Thyroid gland (tissue), 4 donors: ENCODE results near the gene BRS3. TPM values are rescaled to one million over a fixed set of nuclear protein-coding genes. Genes with fewer than 3 reads are reported as not detected.
A peak's percentile ranks its signal among the peaks of the same experiment; 100 is the strongest.

Experiments used
- DNase-seq, 2 donors: peaks; one replicate each; pipeline ENCODE4 v3.0.0-alpha.2; 2019
- H3K27ac ChIP-seq, 3 donors: fragments of 200-600 bp; sonication (generic); 1 replicate in 2 of 3; 2 replicates in 1 of 3; pipeline ENCODE4 v1.5.1; 2016 to 2019; ENCODE audit warnings: mild to moderate bottlenecking in 1 of 3, moderate library complexity in 1 of 3
- H3K27me3 ChIP-seq: fragments of 200-600 bp; sonication (generic); one replicate; pipeline ENCODE4 v1.5.1; 2019
- H3K36me3 ChIP-seq, 2 donors: fragments of 200-600 bp; sonication (generic); one replicate each; pipeline ENCODE4 v1.5.1; 2016 to 2019
- H3K4me1 ChIP-seq, 2 donors: fragments of 200-600 bp; sonication (generic); one replicate each; pipeline ENCODE4 v1.5.1; 2017 to 2019
- H3K4me3 ChIP-seq, 3 donors: fragments of 200-600 bp; sonication (generic); replicated peaks in 1 of 3; 1 replicate in 2 of 3; 2 replicates in 1 of 3; pipeline ENCODE4 v1.5.1; 2016; ENCODE audit warnings: mild to moderate bottlenecking in 1 of 3
- H3K9me3 ChIP-seq: fragments of 200-600 bp; sonication (generic); one replicate; pipeline ENCODE4 v1.5.1; 2017
- POLR2A ChIP-seq, 2 donors: fragments of 450-650 bp; IDR thresholded peaks; one replicate each; pipeline ENCODE4 v1.6.1; 2017; ENCODE audit warnings: antibody characterized with exemption in 2 of 2, mild to moderate bottlenecking in 2 of 2, moderate library complexity in 1 of 2
- WGBS, 2 donors: methylation state at CpG; one replicate each; pipeline ENCODE4 v1.1.5; 2017; 5-methylcytosine and 5-hydroxymethylcytosine counted together
- intact Hi-C: fragments of 100-400 bp; cut with DNase I; formaldehyde crosslinking; loops from one replicate; pipeline ENCODE4 v1.15.1; 2023
- total RNA-seq, 4 donors: library from RNA; depleted of rRNA; stranded (reverse); fragments of >200 nt; gene quantifications; one replicate each; pipeline ENCODE4 v1.2.3, GENCODE V29; 2016
- TF ChIP-seq, protein P1 (sequence below), 6 experiments: fragments of 200-600 bp in 3 of 6; fragments of 450-650 bp in 3 of 6; sonication (generic) in 3 of 6; IDR thresholded peaks; one replicate each; pipeline ENCODE4 v1.5.1; 2016 to 2019; ENCODE audit warnings: antibody characterized with exemption in 6 of 6, mild to moderate bottlenecking in 2 of 6, inconsistent platforms in 1 of 6, moderate library complexity in 1 of 6

BRS3 gene
- total RNA-seq, 4 donors from 2014 or later = not detected

DNA sequence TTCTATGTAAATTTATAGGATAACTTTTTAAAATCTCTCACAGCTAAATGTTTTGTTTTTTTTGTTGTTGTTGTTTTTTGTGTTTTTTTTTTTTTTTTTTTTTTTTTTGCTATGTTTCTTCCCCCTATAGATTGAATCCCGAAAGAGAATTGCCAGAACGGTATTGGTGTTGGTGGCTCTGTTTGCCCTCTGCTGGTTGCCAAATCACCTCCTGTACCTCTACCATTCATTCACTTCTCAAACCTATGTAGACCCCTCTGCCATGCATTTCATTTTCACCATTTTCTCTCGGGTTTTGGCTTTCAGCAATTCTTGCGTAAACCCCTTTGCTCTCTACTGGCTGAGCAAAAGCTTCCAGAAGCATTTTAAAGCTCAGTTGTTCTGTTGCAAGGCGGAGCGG is 4.1 kb downstream of the BRS3 start:
- Histone ChIP-seq H3K9me3 (no peaks in the 10 kb centered on the region), H3K27me3 (no peaks in the 10 kb centered on the region), H3K4me3 (no peak overlapping the region), H3K36me3 (no peaks in the 10 kb centered on the region), H3K27ac (no peak overlapping the region), H3K4me1 (peaks cover 0 to 3% of the 10 kb centered on the region in 2 donors)
- no peak for DNase-seq
- 67% methylated on average over 6 of the region's 6 CpGs for WGBS, 2 donors
- intact Hi-C loops = no loop called here
- TF ChIP-seq, protein P1, sequence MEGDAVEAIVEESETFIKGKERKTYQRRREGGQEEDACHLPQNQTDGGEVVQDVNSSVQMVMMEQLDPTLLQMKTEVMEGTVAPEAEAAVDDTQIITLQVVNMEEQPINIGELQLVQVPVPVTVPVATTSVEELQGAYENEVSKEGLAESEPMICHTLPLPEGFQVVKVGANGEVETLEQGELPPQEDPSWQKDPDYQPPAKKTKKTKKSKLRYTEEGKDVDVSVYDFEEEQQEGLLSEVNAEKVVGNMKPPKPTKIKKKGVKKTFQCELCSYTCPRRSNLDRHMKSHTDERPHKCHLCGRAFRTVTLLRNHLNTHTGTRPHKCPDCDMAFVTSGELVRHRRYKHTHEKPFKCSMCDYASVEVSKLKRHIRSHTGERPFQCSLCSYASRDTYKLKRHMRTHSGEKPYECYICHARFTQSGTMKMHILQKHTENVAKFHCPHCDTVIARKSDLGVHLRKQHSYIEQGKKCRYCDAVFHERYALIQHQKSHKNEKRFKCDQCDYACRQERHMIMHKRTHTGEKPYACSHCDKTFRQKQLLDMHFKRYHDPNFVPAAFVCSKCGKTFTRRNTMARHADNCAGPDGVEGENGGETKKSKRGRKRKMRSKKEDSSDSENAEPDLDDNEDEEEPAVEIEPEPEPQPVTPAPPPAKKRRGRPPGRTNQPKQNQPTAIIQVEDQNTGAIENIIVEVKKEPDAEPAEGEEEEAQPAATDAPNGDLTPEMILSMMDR (IDR thresholded peaks at IDR 0.05) = no peak
- TF ChIP-seq POLR2A (IDR thresholded peaks at IDR 0.05) = no peak

DNA sequence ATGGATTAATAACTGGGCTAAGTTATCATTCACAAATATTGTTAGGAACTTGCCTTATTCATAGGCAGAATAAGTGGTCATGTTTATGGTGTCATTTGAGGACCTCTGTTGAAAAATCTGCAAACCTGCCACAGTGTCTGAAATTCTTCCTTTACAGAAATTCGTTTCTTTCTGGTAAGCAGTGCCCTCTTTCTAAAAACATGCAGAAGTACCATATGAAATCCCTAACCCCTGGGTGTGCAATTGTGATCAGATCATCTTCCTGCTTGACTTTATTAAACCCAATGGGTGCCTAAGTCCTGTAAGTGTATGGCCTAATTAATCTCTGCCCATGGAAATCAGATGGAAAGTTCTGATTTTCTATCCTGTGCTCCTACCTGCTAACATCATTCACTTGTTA is 5.3 kb downstream of the BRS3 start:
- no peak for DNase-seq
- H3K27ac ChIP-seq = no peak overlapping the region
- peaks cover 0 to 3% of the 10 kb centered on the region in 2 donors for H3K4me1 ChIP-seq
- intact Hi-C loops = no loop called here
- TF ChIP-seq POLR2A (IDR thresholded peaks at IDR 0.05) = no peak
- TF ChIP-seq, protein P1 (IDR thresholded peaks at IDR 0.05) = peak in 1 of 6 experiments; percentile 22
- H3K9me3 ChIP-seq = no peaks in the 10 kb centered on the region
- no peaks in the 10 kb centered on the region for H3K27me3 ChIP-seq
- H3K36me3 ChIP-seq = no peaks in the 10 kb centered on the region
- H3K4me3 ChIP-seq = no peak overlapping the region
- 33 to 38% methylated on average over 1 of the region's 1 CpG for WGBS, 2 donors

GRCh38 chrX:136495043-136495442 is 7.3 kb downstream of the BRS3 start:
- no peak overlapping the region for H3K4me3 ChIP-seq
- WGBS, 2 donors = 84 to 85% methylated on average over 4 of the region's 4 CpGs
- intact Hi-C loops = no loop called here

DNA sequence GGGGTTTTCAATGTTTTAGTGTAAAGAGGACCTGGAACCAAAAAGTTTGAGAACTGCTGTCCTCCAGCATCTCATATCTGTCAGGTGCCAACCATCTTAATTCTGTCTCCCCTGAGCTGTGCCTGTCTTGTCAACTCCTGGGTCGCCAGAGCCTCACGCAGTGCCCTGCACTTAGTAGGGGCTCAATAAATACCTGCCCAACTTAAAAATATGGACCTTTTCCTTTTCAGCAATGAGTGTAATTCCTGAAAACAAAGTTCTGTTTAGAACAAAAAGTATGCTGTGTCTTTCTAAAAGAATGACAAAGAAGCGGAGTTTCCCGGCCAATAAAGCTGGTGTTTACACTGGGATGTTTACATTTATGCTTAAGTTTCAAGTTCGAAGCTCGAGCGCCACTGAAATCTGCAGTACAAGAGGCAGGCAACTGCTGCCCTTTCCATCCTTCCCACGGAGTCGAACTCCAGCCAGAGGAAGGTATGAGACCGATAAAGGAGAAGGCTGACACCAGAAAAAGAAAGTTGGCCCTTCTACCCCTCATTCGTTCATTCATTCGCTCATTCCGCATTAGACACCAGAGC is 8.5 kb downstream of the BRS3 start:
- no peak for TF ChIP-seq POLR2A (IDR thresholded peaks at IDR 0.05)
- TF ChIP-seq, protein P1 (IDR thresholded peaks at IDR 0.05) = no peak
- intact Hi-C loops = no loop called here
- DNase-seq = no peak
- H3K4me3 ChIP-seq = peak overlapping the region; percentile 23 to 70 (median 49)
- H3K27ac ChIP-seq = peak overlapping the region; percentile 79 to 96 (median 90)
- H3K4me1 ChIP-seq = peaks cover 0 to 3% of the 10 kb centered on the region in 2 donors
- 3 to 4% methylated on average over 7 to 10 of the region's 13 CpGs for WGBS, 2 donors
- H3K36me3 ChIP-seq = no peaks in the 10 kb centered on the region
- no peaks in the 10 kb centered on the region for H3K27me3 ChIP-seq
- H3K9me3 ChIP-seq = no peaks in the 10 kb centered on the region

More at GRCh38 chrX:136495043-136495442, 7.3 kb downstream of the BRS3 start:
- H3K9me3 ChIP-seq = no peaks in the 10 kb centered on the region
- DNase-seq = no peak
- no peak overlapping the region for H3K27ac ChIP-seq
- no peaks in the 10 kb centered on the region for H3K36me3 ChIP-seq
- H3K27me3 ChIP-seq = no peaks in the 10 kb centered on the region
- TF ChIP-seq POLR2A (IDR thresholded peaks at IDR 0.05) = no peak
- TF ChIP-seq, protein P1 (IDR thresholded peaks at IDR 0.05) = no peak
- H3K4me1 ChIP-seq = peaks cover 0 to 3% of the 10 kb centered on the region in 2 donors

GRCh38 chrX:136496764-136497555 is 9.2 kb downstream of the BRS3 start:
- Histone ChIP-seq H3K27ac (peak overlapping the region; percentile 79 to 96 (median 90)), H3K9me3 (no peaks in the 10 kb centered on the region), H3K36me3 (peaks cover 0 to 3% of the 10 kb centered on the region in 2 donors), H3K4me1 (peaks cover 0 to 3% of the 10 kb centered on the region in 2 donors), H3K27me3 (no peaks in the 10 kb centered on the region), H3K4me3 (peak overlapping the region; percentile 49 to 70 (median 64))
- WGBS, 2 donors = 0% methylated on average over 12 of the region's 111 CpGs; no CpG with 5 or more reads in 1 of the 2 donors
- DNase-seq = peak; percentile 85 to 87
- peak in 1 of 2 donors; percentile 52 for TF ChIP-seq POLR2A (IDR thresholded peaks at IDR 0.05)
- TF ChIP-seq, protein P1 (IDR thresholded peaks at IDR 0.05) = no peak
- intact Hi-C loops = no loop called here
